Stimulated activated effector memory CD8-positive, alpha-beta T cell treated with anti-CD3 and anti-CD28 coated beads, Interleukin-12 subunit alpha, Interleukin-12 subunit beta, amount 100 ng/mL, for 72 hours (primary cell): Measurements from ENCODE around the gene UNC13B.

Experiments used
- ATAC-seq: fragments of 150-1000 bp; cut with Tn5 transposase; 2 replicates; pipeline ENCODE4 v1.10.0; 2021
- DNase-seq, 2 donors: peaks; one replicate each; pipeline ENCODE4 v3.0.0; 2021 to 2022; ENCODE audit warnings: low spot score in 2 of 2
- H3K27ac Mint-ChIP-seq: one replicate; pipeline ENCODE4 v1.8.0; 2022; ENCODE audit warnings: mild to moderate bottlenecking, mixed read lengths
- H3K36me3 Mint-ChIP-seq: one replicate; pipeline ENCODE4 v1.8.0; 2022; ENCODE audit warnings: mild to moderate bottlenecking, mixed read lengths
- H3K4me1 Mint-ChIP-seq: one replicate; pipeline ENCODE4 v1.8.0; 2022; ENCODE audit warnings: mixed read lengths
- H3K4me3 Mint-ChIP-seq: one replicate; pipeline ENCODE4 v1.8.0; 2022; ENCODE audit warnings: mild to moderate bottlenecking, mixed read lengths
- H3K9me3 Mint-ChIP-seq: one replicate; pipeline ENCODE4 v1.8.0; 2022; ENCODE audit warnings: mixed read lengths

The UNC13B gene

GRCh38 chr9:35273591-35273990, 111.8 kb downstream of the UNC13B start:
- ATAC-seq (peak; percentile 76), DNase-seq (peak in 1 of 2 donors; percentile 57)
- H3K4me1 Mint-ChIP-seq: peaks cover 37% of the 10 kb centered on the region
- H3K4me3 Mint-ChIP-seq: no peak overlapping the region
- H3K36me3 Mint-ChIP-seq: no peaks in the 10 kb centered on the region
- H3K27ac Mint-ChIP-seq: no peak overlapping the region
- no peaks in the 10 kb centered on the region for H3K9me3 Mint-ChIP-seq

- DNase-seq (no peak), ATAC-seq (no peak)
- Mint-ChIP-seq H3K4me3 (no peak overlapping the region), H3K36me3 (no peaks in the 10 kb centered on the region), H3K9me3 (no peaks in the 10 kb centered on the region), H3K4me1 (peaks cover 37% of the 10 kb centered on the region), H3K27ac (no peak overlapping the region)
Observed at GRCh38 chr9:35274993-35275392, 113.2 kb downstream of the UNC13B start.

GRCh38 chr9:35277171-35277520, 115.3 kb downstream of the UNC13B start:
- DNase-seq (no peak), ATAC-seq (no peak)
- H3K4me3 Mint-ChIP-seq: no peak overlapping the region

GRCh38 chr9:35277628-35278359, 116.0 kb downstream of the UNC13B start:
- Mint-ChIP-seq H3K36me3 (no peaks in the 10 kb centered on the region), H3K4me3 (no peak overlapping the region), H3K4me1 (peaks cover 36% of the 10 kb centered on the region), H3K27ac (no peak overlapping the region), H3K9me3 (no peaks in the 10 kb centered on the region)
- DNase-seq (no peak), ATAC-seq (peak; percentile 52)

More at GRCh38 chr9:35277171-35277520, 115.3 kb downstream of the UNC13B start:
- Mint-ChIP-seq H3K27ac (no peak overlapping the region), H3K4me1 (peaks cover 37% of the 10 kb centered on the region), H3K9me3 (no peaks in the 10 kb centered on the region), H3K36me3 (no peaks in the 10 kb centered on the region)

GRCh38 chr9:35279946-35280345, 118.1 kb downstream of the UNC13B start:
- ATAC-seq (no peak), DNase-seq (no peak)
- Mint-ChIP-seq H3K27ac (no peak overlapping the region), H3K4me3 (no peak overlapping the region), H3K4me1 (peaks cover 26% of the 10 kb centered on the region), H3K9me3 (no peaks in the 10 kb centered on the region), H3K36me3 (no peaks in the 10 kb centered on the region)

GRCh38 chr9:35280399-35280798, 118.6 kb downstream of the UNC13B start:
- Mint-ChIP-seq H3K36me3 (no peaks in the 10 kb centered on the region), H3K4me3 (no peak overlapping the region), H3K27ac (no peak overlapping the region), H3K4me1 (peaks cover 26% of the 10 kb centered on the region), H3K9me3 (no peaks in the 10 kb centered on the region)
- ATAC-seq: no peak
- no peak for DNase-seq

- H3K4me3 Mint-ChIP-seq: no peak overlapping the region
- H3K9me3 Mint-ChIP-seq: no peaks in the 10 kb centered on the region
- no peak for DNase-seq
Observed at GRCh38 chr9:35285731-35286130, 123.9 kb downstream of the UNC13B start.

GRCh38 chr9:35286381-35286780, 124.6 kb downstream of the UNC13B start:
- no peak overlapping the region for H3K4me3 Mint-ChIP-seq
- no peaks in the 10 kb centered on the region for H3K36me3 Mint-ChIP-seq
- no peak for ATAC-seq
- no peaks in the 10 kb centered on the region for H3K9me3 Mint-ChIP-seq
- DNase-seq: no peak
- H3K27ac Mint-ChIP-seq: no peak overlapping the region
- no peaks in the 10 kb centered on the region for H3K4me1 Mint-ChIP-seq

More at GRCh38 chr9:35285731-35286130, 123.9 kb downstream of the UNC13B start:
- H3K36me3 Mint-ChIP-seq: no peaks in the 10 kb centered on the region
- ATAC-seq: no peak
- H3K4me1 Mint-ChIP-seq: no peaks in the 10 kb centered on the region
- H3K27ac Mint-ChIP-seq: no peak overlapping the region

- no peaks in the 10 kb centered on the region for H3K9me3 Mint-ChIP-seq
- no peak overlapping the region for H3K4me3 Mint-ChIP-seq
- ATAC-seq (no peak), DNase-seq (no peak)
- no peaks in the 10 kb centered on the region for H3K4me1 Mint-ChIP-seq
- no peaks in the 10 kb centered on the region for H3K36me3 Mint-ChIP-seq
- H3K27ac Mint-ChIP-seq: no peak overlapping the region
Observed at GRCh38 chr9:35287987-35288632, 126.3 kb downstream of the UNC13B start.

- DNase-seq (no peak), ATAC-seq (no peak)
- Mint-ChIP-seq H3K4me1 (no peaks in the 10 kb centered on the region), H3K27ac (no peak overlapping the region), H3K9me3 (no peaks in the 10 kb centered on the region), H3K36me3 (no peaks in the 10 kb centered on the region), H3K4me3 (no peak overlapping the region)
Observed at GRCh38 chr9:35288778-35289177, 127.0 kb downstream of the UNC13B start.

- H3K27ac Mint-ChIP-seq: no peak overlapping the region
- no peak overlapping the region for H3K4me3 Mint-ChIP-seq
- H3K4me1 Mint-ChIP-seq: no peaks in the 10 kb centered on the region
Observed at GRCh38 chr9:35293376-35293964, 131.7 kb downstream of the UNC13B start.

GRCh38 chr9:35294066-35294465, 132.3 kb downstream of the UNC13B start:
- ATAC-seq: no peak
- Mint-ChIP-seq H3K9me3 (no peaks in the 10 kb centered on the region), H3K27ac (no peak overlapping the region)

More at GRCh38 chr9:35293376-35293964, 131.7 kb downstream of the UNC13B start:
- DNase-seq (no peak), ATAC-seq (no peak)
- no peaks in the 10 kb centered on the region for H3K36me3 Mint-ChIP-seq
- no peaks in the 10 kb centered on the region for H3K9me3 Mint-ChIP-seq

GRCh38 chr9:35294556-35294955, 132.7 kb downstream of the UNC13B start:
- Mint-ChIP-seq H3K27ac (no peak overlapping the region), H3K9me3 (no peaks in the 10 kb centered on the region), H3K36me3 (no peaks in the 10 kb centered on the region), H3K4me3 (no peak overlapping the region), H3K4me1 (no peaks in the 10 kb centered on the region)
- ATAC-seq (no peak), DNase-seq (no peak)

More at GRCh38 chr9:35294066-35294465, 132.3 kb downstream of the UNC13B start:
- DNase-seq: no peak
- H3K36me3 Mint-ChIP-seq: no peaks in the 10 kb centered on the region
- no peak overlapping the region for H3K4me3 Mint-ChIP-seq
- no peaks in the 10 kb centered on the region for H3K4me1 Mint-ChIP-seq

- H3K9me3 Mint-ChIP-seq: no peaks in the 10 kb centered on the region
- H3K4me3 Mint-ChIP-seq: no peak overlapping the region
- no peaks in the 10 kb centered on the region for H3K36me3 Mint-ChIP-seq
- no peak for DNase-seq
- H3K27ac Mint-ChIP-seq: no peak overlapping the region
- no peak for ATAC-seq
- H3K4me1 Mint-ChIP-seq: no peaks in the 10 kb centered on the region
Observed at GRCh38 chr9:35295369-35296036, 133.7 kb downstream of the UNC13B start.

- Mint-ChIP-seq H3K4me3 (no peak overlapping the region), H3K27ac (no peak overlapping the region), H3K4me1 (no peaks in the 10 kb centered on the region), H3K36me3 (no peaks in the 10 kb centered on the region), H3K9me3 (no peaks in the 10 kb centered on the region)
- ATAC-seq (no peak), DNase-seq (no peak)
Observed at GRCh38 chr9:35303567-35303966, 141.8 kb downstream of the UNC13B start.
